Measurements from ENCODE around the gene EYA2. TPM values are rescaled to one million over a fixed set of nuclear protein-coding genes. Genes with fewer than 3 reads are reported as not detected.

EYA2 gene
- total RNA-seq, 1 donor = 1.6 TPM

DNA sequence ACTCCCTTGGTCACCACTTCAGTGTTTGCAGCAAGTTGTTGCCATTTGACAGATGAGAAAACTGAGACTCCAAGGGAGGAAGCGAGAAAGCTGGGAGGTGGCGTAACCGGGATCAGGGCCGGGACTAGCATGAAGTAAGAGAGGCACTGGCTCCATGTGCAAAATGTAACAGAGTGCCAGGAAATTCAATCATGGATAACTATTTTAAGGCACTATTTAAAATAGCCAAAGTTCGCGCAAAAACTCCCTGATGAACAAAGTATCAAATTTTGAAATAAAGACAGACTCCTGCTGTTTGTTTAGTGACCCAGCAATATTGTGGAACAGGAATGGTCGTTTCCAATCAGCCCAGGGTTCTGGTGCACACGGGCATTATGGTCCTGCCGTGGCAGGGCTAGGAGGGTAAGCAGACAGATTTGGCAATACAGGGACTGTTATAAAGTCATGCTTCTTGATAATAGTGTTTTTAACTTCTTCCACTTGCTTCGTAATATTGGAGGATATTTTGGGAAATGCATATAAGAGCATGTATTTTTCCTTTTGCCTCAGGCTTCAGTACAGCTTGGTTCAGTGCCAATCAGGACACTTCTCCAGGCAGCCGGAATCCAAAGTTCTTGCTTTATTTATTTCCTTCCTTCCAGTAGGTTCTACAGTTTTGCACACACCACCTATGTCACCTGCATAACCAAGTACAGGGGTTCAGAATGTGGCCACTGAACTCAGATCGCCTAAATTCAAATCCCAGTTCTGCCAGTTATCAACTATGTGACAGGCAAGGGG lies 141.6 kb downstream of the EYA2 start:
- no peak overlapping the region for H3K4me3 ChIP-seq (ENCODE audit: low read depth, low read length)
- no peak for TF ChIP-seq CTCF (IDR thresholded peaks at IDR 0.05; ENCODE audit: insufficient read depth, low read length)

GRCh38 chr20:47038566-47039560 lies 144.2 kb downstream of the EYA2 start:
- TF ChIP-seq CTCF (IDR thresholded peaks at IDR 0.05; ENCODE audit: insufficient read depth, low read length) = no peak
- no peak overlapping the region for H3K4me3 ChIP-seq (ENCODE audit: low read depth, low read length)
- no peak for DNase-seq (ENCODE audit: low read depth)

More for the DNA sequence above, 141.6 kb downstream of the EYA2 start:
- no peak for DNase-seq (ENCODE audit: low read depth)

DNA sequence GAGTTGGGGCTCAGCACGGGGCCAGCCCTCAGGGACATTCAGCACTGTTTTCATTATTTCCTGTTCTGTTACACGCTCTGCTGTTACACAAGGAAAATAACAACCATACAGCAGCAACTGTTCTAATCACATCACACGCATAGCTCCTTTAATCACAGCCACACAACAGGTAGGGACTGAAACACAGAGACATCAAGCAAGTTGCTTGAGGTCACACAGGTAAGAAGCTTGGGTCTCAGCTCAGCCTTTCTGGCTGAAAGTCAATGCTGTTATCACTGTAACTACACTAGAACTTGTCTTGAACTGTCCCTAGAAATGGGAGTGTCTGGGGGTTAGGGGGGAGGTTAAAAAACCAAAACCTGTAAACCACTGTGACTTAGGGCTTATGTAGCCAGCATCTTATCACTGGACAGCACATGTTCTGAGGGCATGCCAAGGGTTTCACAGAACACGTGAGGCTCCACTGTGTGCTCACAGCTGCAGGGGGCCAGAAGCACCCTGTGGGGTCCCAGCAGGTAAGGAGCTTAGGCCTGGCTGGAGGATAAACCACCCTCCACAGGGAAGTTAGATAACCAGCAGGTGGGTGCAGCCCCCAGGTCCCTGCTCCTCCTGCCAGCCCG lies 146.0 kb downstream of the EYA2 start:
- no peak for DNase-seq (ENCODE audit: low read depth)
- no peak overlapping the region for H3K4me3 ChIP-seq (ENCODE audit: low read depth, low read length)
- TF ChIP-seq CTCF (IDR thresholded peaks at IDR 0.05; ENCODE audit: insufficient read depth, low read length) = no peak

- DNase-seq (ENCODE audit: low read depth) = no peak
- no peak for TF ChIP-seq CTCF (IDR thresholded peaks at IDR 0.05; ENCODE audit: insufficient read depth, low read length)
- H3K4me3 ChIP-seq (ENCODE audit: low read depth, low read length) = no peak overlapping the region
Measured at GRCh38 chr20:47041396-47041899, 146.8 kb downstream of the EYA2 start.

DNA sequence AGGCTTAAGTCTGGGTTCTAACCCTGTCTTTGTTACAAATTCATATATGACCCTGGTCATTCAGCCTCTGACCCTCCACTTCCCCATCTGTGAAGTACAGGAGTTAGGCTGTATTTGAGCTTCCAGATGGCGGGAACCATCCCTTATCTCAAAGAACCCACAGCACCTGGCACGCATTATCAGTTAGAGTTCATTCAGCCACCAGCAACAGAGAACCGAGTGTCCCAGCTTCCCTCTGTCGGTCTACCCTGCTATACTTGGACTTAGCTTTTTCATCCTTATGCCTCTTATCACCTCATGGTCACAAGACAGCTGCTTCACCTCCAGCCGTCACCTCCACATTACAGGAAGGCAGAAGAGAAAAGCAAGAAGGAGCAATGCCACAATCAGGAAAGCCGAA lies 147.8 kb downstream of the EYA2 start:
- DNase-seq (ENCODE audit: low read depth) = no peak
- H3K4me3 ChIP-seq (ENCODE audit: low read depth, low read length) = no peak overlapping the region
- TF ChIP-seq CTCF (IDR thresholded peaks at IDR 0.05; ENCODE audit: insufficient read depth, low read length) = no peak

DNA sequence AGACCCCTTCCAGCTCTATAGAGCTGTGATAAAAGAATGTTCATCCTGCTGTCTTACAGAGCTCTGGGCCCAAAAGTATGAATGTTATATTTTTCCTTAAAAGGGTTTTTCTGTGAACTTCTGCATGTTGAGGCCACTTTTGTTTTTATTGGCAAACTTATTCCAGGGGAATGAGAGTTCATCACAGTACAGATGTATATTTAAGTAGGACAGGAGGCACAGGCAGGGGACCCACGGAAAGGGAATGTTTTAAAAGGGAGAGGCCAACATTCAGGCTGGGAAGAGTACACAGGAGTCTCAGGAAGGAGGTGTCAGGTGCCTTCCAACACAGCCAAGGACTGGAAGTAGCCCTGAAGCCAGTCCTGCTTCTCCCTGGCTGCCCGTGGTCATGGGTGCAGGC lies 148.4 kb downstream of the EYA2 start:
- no peak for DNase-seq (ENCODE audit: low read depth)
- TF ChIP-seq CTCF (IDR thresholded peaks at IDR 0.05; ENCODE audit: insufficient read depth, low read length) = no peak
- H3K4me3 ChIP-seq (ENCODE audit: low read depth, low read length) = no peak overlapping the region

Data from fibroblast of the aortic adventitia (primary cell).